GM21447 (cell line): ENCODE data around the gene REG3A.

Experiments
- ATAC-seq: cut with Tn5 transposase; IDR thresholded peaks from one replicate; pipeline ENCODE4 v1.9.1; 2021; ENCODE audit not compliant: unreplicated experiment

Gene REG3A

DNA sequence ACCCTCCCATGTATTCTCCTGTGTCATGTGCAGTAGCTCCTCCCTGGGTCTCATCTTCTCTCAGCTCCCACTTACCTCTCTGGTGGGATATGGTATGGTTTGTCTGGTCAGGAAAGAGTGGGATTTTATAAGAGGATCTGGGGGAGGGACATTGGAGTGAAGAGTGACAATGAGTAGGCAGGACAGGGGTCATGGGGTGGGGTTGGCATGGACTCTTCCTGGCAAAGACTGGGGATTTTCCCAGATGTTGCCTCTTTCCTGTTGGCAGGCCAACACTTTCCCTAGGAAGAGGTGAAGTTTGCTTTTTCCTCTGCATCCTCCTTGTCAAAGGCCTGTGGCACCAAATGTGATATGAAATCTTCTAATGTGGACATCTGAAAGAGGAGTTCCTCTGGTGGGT lies at the start of gene REG3A:
TSS of gene REG3A (minus strand) at position 101 of the 400 bp plus-strand sequence. CDS start 348 bp downstream, outside the sequence.
- ATAC-seq, result no peak

DNA sequence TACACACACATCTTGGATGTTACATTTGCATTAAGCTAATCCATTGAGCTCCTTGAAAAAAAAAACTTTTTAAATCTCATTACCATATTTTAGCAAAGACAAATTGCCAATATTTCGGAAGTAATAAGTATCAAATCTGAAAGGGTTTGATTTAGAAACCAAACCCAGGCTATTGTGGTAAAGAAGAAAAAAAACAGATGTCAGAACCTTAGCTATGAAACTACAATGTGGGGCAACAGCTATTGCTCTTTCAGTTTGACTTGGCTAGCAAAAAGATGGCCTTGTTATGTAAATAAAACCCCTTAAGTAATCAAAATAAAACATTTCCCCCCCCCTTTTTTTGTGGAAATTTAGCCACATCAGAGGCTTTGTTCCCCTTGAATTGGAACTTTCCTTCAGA lies 41.2 kb upstream of the REG3A start:
- ATAC-seq, result no peak

DNA sequence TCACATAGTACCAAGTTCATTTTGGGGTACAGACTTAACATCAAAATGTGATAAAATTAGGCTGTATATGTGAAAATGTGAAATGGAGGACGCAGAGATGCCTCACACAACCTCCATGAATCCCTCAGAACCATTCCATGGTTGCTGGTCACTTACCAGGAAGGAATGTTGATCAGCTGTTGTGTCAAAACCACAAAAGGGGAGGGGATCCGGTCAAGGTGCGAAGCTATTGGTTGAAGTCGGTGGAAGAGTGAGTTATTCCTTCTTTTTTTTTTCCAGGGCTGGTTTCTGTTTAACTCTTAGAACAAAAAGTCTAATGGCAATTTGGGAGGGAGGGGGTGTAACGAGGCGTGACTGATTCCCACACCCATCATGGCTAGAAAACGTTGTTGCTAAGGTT lies 32.3 kb upstream of the REG3A start:
- no peak for ATAC-seq

DNA sequence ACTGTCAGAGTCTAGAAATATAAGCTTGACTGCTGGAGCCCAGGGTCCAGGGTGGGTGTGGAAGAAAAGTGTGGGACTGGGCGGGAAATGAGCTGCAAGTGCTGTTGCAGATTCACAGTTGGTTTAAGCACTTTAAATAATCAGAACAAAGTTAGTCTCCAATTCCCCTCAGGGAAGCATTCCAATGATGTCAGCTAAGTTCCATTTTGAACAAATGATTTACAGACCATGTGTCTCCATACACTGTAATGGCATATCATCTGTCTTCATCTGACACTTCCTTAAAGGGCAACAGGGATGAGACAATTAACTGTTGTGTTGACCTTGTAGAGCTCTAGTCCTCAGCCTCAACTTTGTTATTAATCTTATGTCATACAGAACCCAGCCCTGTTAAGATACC lies 31.5 kb upstream of the REG3A start:
- ATAC-seq, result no peak

DNA sequence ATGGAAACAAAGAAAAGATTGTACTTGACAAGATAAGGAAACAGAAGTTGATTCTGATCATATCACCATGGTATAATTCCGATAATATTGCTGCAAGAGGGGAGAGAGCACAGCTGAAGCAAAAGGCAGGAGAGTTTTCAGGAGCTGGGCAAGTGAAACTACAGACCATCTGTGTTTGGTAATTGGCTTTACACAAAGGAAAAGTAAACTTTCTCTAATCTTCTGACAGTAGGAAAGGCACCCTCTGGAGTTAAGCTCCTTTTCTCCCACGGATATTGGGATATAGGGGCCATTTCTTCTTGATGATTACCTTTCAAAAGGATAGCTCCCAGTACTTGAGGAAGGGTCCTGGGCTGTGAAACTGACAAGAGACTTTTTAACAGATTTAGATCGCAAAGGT lies 29.9 kb upstream of the REG3A start:
- ATAC-seq, result no peak

DNA sequence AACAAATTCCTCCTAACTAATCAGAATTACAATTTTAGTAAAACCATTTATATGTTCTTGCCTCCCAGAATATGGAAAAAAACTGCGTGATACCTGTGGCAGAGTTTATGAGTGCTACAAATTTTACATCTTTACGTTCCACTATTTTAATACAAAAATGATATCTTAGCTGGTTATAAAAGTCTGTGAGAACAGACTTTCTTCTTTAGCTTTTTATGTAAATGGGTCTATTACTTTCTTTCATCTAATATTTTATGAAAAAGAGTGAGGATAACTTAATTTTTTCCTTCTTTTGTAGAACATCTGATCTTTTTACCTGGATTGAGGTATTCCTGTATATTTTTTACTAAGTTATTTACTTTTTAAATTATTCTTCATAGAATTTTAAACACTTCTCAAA lies 22.1 kb upstream of the REG3A start:
- ATAC-seq, result no peak

DNA sequence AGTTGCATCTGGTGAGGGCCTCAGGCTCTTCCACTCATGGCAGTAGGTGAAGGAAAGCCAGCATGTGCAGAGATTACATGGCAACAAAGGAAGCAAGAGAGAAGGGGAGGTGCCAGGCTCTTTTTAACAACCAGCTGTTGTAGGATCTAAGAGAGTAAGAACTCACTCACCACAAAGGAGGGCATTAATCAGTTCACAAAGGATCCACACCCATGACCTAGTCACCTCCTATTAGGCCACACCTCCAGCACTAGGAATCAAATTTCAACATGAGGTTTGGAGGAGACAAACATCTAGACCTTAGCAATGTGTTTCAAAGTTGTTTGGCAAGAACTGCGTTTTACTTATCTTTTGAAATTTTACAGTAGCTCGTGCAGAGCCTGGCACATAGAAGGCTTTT lies 20.5 kb upstream of the REG3A start:
- ATAC-seq, result no peak

DNA sequence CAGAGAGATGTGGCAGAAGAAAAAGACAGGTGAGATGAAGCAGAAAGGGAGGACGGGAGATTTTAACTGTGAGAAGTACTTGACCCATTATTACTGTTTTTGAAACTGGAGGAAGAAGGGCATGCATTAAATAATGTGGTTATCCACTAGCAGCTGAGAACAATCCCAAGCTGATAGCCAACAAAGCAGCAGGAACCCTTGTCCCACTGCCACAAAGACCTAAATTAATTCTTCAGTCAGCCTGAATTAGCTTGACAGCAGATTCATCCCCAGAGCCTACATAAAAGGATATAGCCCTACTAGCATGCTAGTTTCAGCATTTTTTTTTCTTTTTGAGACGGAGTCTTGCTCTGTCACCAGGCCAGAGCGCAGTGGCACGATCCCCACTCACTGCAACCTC lies 19.5 kb upstream of the REG3A start:
- ATAC-seq, result no peak

DNA sequence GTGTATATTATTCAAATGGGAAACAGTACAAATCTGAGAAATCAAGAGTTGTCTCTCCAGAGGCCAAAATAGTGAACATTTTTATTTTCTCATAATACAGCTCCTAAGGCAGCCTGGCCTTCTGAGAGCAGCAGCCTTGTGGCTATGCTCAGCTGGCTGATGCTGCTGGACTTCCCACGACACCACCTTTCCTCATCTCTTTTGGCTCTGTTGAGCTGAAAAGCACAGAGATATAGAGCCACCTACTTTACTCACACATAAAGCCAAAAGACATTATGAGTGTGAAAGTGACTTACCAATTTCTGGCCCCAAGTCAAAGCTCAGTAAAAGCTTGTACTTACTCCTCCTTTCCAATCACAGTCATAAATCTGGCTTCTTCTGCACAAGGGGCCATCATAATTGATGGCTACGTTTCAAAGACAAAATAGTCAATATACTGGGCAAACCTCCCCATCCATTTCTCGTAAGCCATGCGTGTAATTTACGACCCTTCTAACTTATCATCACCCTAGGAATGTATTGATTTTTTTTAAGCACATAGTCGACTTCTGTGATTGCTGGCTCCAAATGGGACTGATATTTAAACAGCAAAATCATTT lies 18.6 kb upstream of the REG3A start:
- ATAC-seq, result no peak

DNA sequence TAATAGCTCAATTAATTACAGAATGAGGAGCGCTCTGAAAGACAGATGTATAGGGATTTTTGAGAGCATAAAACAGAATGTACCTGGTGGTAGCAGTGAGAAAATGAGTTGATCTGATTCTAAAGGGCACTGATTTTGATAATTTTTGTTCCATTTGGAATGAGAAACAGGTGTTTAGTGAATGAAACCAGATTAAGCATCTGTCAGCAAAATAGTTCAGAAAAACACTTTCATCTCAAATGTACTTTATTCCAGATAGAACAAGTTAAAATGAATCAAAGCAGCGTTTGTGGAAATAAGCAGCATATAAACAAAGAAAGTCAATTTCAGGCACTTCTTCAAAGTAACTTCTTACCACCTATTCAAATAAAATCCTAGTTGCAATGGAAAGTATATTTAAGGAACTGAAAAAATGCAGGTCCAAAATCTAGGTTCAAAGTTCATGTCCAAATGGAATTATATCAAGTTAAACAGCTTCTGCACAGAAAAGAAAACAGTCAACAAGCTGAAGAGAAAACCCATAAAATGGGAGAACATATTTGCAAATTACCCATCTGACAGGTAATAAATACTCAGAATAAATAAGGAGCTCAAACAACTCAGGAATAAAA lies 11.9 kb upstream of the REG3A start:
- no peak for ATAC-seq

DNA sequence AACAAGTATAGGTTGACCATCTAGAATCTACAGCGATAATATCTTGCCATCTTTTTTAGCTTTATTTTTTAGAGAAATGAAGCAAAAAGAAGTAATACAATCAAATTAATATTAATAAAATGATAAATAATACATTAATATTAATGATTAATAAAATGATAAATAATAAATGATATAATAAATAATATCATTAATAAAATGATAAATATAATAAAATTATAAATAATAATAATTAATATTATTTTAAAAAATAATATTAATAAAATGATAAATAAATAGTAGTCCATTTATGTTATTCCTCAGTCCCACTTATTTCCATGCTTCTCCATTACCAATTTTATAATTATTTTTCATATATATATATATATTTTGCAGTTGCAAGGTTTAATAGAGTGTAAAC lies 3.2 kb upstream of the REG3A start:
- no peak for ATAC-seq

DNA sequence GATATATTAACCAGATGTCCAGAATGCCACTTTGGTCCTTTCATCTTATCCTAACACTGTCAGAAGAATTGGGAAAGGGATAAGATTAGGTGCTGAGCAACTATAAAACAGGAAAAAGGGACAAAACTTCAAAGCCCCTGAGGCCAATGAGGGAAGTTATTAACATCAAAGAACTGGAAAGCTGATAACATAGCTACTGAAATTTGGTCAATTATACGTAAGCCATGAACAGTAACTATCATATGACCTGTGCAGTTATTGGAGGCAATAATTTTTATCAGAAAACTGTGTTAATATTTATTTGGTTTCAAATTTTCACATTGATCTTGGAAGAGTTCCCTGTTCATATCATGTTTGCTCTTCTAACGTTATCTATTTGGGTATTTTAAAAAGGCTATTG lies 2.6 kb upstream of the REG3A start:
- no peak for ATAC-seq

DNA sequence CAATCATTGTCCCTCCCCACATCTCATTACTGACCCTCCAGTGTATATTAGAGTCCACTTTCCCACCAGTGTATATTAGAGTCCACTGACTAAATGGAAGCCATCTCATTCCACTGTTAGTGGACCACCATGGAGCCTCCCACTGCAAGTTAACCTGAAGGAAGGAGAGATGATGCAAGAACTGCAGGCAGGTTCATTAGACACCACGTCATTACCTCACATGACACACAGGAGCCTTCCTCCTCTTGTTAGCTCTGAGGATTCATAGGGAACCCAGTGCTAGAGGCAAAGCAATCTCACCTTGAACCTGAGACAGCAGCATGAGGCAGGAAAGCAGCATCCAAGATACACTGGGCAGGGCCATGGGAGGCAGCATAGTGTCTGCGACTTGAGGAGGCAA lies 523 bp downstream of the REG3A start:
- no peak for ATAC-seq

DNA sequence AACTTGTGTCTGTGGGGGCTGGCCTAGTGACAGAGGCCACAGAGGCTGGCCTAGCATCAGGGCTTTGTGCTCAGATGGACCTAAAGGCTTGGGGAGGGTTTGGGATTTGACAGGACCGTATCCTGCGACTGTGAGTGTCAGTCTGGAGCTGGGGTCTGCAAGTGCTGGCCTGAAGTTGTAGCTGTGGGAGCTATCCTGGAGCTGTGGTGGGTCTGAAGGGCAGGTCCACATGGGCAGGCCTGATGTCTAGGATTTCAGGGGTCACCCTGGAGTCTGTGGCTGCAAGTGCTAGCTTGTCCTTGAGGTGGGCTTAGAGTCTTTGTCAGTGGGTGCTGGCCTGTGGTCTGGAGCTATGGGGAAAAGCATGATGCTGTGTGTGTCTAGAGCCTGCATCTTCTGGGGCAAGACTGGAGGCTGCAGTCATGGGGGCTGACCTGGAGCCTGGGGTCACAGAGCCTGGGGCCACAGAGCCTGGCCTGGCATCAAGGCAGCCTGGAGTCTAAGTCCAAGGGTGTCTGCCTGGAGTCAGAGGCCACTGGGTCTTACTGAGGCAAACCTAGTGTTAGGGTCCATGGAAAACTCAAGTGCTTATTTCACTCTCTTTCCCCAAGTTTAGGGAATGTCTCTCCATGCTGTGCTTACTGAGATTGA lies 3.6 kb downstream of the REG3A start:
- ATAC-seq, result no peak

DNA sequence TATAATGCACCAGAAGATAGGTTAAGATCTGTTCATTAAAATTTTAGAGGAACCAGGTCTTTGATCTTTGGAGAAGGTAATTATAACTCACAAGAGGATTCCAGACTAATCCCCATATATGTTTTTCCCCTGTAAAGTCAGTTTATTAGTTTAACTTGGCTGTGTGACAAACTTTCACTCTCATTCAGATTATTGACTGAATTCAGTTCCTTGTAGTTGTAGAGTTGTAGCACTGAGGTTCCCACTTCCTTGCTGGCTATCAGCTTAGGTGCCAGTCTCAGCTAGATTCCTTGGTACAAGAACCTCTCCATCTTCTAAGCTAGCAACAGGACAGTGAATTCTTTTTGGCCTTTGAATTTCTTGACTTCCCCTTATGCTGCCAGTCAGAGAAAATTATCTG lies 20.1 kb downstream of the REG3A start:
- ATAC-seq, result no peak

DNA sequence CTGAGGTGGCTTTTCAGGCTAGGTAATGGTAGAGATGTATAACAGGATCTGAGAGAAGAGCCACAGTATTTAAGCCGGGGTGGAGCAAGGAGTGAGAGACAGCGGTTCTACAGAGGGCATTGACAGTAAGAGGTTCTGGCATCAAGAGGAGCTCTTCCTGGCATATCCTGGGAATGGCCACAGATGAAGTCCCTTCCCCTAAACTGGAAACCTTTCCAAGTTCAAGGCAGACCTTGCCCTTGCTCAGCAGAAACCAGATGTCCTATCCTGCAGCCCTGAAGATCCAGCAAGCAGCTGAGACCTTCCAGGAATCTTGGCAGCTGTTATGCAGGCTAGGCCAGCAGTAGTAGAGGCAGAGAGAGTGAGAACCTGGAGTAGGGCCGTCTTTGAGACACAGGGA lies 21.2 kb downstream of the REG3A start:
- ATAC-seq, result no peak

DNA sequence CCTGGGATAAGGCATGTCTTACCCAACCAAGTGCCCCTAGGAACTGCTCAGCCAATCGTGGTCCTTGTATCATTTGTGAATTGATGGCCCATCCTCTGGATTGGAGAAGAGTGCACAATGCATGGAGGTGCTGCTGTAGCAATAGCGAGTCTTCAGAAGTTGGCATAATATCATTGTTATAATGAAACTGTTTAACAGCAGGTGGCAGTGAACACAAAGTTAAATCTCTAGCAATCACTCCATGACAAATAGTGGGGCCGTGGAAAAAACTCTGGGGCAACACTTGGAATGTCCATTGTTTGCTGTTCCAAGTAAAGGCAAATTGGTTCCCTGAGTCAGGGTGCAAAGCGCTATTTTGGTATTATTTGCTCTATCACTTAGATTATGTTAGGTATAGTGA lies 27.9 kb downstream of the REG3A start:
- ATAC-seq, result no peak

DNA sequence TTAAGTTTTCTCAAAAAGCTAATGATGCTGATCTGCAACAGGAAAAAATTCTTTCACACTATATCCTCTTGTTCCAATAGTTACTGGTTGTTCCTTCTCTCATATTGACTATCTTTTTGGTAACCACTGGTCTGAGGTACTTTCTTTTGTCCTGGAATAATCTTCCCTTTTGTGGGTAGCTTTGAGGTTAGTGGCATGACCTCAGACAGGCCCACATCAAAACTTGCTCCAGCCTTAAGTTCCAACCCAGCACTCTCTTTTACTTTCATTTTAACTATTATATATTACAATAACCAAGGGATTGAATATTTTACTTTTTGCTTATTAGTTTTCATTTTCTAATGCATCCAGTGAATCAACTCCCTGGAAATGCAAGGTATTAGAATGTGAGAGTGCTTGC lies 29.7 kb downstream of the REG3A start:
- no peak for ATAC-seq

DNA sequence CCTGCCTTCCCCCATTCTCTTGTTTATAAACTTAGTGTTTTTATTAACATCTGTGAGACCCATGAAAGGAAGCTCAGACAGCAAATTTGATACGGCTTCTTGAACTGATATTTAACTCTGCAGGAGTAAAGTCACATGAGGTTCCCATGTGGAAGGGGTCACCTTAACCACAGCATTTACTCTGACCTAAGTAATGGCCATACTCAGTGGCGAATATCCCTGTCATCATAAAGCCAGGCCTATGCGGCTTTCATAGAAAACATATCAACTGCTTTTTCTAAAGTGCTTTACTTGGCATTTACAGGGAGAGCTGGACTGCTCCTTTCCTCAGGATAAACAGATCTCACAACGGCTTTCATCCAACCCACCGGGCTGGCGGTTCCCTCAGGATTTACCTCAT lies 30.3 kb downstream of the REG3A start:
- ATAC-seq, result no peak

DNA sequence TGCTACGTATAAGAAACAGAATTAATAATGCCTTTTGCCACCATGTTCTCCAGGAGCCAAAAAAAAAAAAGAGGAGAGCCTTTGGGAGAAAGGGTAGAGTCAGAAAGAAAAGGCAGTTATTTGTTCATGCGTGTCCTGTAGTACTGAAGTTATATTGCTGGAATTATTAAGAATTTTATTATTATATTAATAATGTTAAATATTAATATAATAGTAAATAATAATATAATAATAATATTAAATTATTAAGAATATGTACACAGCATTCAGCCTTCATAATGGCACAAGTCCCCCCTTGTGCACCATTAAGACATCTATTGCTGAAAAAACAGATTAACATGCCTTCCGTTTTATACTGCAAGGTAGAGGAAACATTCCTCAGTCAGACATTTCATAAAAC lies 31.1 kb downstream of the REG3A start:
- ATAC-seq, result no peak

DNA sequence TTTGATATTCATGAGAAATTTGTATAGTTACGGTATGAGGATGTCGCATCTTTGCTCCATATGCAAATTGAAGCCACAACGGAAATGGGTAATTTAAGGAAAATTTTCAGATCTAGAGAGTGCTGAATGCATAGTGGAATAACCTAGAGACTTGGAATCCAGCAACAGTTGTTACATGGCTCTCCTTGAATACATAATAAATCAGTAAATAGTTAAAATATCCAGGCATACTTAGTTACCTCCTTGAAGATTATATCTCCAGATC lies 33.9 kb downstream of the REG3A start:
- no peak for ATAC-seq

DNA sequence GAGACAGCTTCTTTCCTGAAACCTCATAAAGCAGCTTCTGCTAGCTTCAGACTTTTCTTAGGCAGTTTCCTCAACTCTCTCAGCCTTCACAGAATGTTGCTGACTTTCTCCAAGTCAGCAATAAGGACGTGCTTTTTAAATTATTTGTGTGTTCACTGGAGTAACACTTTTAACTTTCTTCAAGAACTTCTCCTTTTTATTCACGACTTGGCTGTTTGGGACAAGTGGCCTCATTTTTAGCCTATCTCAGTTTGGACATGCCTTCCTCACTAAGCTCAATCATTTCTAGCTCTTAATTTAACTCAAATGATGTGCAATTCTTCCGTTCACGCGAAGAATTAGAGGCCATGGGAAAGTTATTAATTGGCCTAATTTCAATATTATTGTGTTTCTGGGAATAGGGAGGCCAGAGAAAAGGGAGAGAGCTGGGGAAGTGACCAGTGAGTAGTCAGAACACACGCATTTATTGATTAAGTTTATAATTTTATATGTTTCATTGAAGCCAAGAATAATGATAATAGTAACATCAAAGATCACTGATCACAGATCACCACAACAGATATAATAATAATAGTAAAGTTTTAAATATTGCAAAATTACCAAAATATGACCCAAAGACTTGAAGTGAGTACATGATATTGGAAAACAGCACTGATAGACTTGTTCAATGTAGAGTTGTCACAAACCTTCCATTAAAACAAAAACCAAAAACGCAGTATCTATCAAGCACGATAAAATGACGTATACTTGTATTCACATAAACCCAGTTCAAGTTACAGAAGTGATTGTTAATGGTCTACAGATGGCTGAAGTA lies 34.4 kb downstream of the REG3A start:
- ATAC-seq, result no peak
